ENCODE measurements around the gene FUT7.

Gene FUT7

DNA sequence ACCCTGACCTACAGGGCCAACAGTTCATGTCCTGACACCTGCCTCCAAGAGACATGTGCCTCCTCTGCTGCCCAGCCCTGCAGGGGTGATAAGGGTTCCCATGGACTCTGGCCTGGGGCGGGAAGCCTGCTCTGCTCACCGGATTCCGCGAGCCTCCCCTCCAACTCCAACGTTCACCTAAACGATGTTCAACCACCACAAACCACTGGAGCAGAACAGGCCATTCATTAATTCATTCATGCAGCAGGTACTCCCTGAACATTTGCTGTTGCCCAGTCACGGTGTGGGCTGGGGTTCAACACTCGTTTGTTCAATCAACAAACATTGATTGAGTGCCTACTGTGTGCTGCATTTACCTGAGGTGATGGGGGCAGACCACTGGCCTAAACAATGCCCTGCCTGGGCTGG is 42.1 kb upstream of the FUT7 start:
- H3K27ac ChIP-seq (ENCODE audit: low read depth, low read length): no peak overlapping the region
- H3K9me2 ChIP-seq (replicated peaks; ENCODE audit: insufficient read depth, low read length): no peaks in the 10 kb centered on the region
- no peaks in the 10 kb centered on the region for H4K20me1 ChIP-seq (ENCODE audit: low read depth, low read length)
- no peak overlapping the region for H3K9ac ChIP-seq (ENCODE audit: low read length)
- peaks cover 19% of the 10 kb centered on the region for H3K79me2 ChIP-seq (ENCODE audit: insufficient read depth, low read length)
- no peak overlapping the region for H3K4me2 ChIP-seq (ENCODE audit: low read depth, low read length, poor library complexity, severe bottlenecking)
- H3K4me3 ChIP-seq (ENCODE audit: insufficient read depth, low read length, poor library complexity, severe bottlenecking): no peak overlapping the region
- TF ChIP-seq, protein P1, sequence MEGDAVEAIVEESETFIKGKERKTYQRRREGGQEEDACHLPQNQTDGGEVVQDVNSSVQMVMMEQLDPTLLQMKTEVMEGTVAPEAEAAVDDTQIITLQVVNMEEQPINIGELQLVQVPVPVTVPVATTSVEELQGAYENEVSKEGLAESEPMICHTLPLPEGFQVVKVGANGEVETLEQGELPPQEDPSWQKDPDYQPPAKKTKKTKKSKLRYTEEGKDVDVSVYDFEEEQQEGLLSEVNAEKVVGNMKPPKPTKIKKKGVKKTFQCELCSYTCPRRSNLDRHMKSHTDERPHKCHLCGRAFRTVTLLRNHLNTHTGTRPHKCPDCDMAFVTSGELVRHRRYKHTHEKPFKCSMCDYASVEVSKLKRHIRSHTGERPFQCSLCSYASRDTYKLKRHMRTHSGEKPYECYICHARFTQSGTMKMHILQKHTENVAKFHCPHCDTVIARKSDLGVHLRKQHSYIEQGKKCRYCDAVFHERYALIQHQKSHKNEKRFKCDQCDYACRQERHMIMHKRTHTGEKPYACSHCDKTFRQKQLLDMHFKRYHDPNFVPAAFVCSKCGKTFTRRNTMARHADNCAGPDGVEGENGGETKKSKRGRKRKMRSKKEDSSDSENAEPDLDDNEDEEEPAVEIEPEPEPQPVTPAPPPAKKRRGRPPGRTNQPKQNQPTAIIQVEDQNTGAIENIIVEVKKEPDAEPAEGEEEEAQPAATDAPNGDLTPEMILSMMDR (IDR thresholded peaks at IDR 0.05; ENCODE audit: insufficient read depth, low read length, poor library complexity, severe bottlenecking): no peak
- TF ChIP-seq EZH2phosphoT487 (conservative IDR thresholded peaks at IDR 0.05; ENCODE audit: low read length): no peak
- H3F3A ChIP-seq (ENCODE audit: insufficient read depth): peaks cover 17% of the 10 kb centered on the region
- no peak overlapping the region for H2AFZ ChIP-seq (ENCODE audit: low read depth, low read length, severe bottlenecking)
- H3K27me3 ChIP-seq (ENCODE audit: low read length): no peaks in the 10 kb centered on the region
- H3K36me3 ChIP-seq (ENCODE audit: low read length): no peaks in the 10 kb centered on the region
- H3K9me3 ChIP-seq (ENCODE audit: insufficient read depth, low read length): no peaks in the 10 kb centered on the region

DNA sequence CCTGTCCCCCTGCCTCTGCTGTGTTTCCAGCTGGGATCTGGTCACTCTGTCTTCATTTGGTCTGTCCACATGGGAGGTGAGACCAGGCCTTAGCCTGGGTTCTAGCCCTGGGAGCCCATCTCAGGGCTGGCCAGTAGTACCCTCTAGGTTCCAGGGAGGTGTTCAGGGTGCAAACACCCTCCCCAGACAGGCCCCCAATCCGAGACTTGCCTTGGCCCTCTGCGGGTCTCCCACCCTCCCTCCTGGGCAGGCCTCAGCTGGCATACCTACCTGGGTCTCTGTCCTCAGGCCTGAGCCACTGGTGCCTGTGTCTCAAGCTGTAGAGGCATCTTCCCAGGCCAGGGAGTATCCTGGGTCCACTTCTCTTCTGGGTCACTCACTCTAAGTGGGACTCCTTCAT is 39.4 kb upstream of the FUT7 start:
- H3K4me2 ChIP-seq (ENCODE audit: low read depth, low read length, poor library complexity, severe bottlenecking): peak overlapping the region; percentile 79
- H3K79me2 ChIP-seq (ENCODE audit: insufficient read depth, low read length): peaks cover 12% of the 10 kb centered on the region
- no peaks in the 10 kb centered on the region for H3K36me3 ChIP-seq (ENCODE audit: low read length)
- no peaks in the 10 kb centered on the region for H4K20me1 ChIP-seq (ENCODE audit: low read depth, low read length)
- peak overlapping the region; percentile 83 for H3K4me3 ChIP-seq (ENCODE audit: insufficient read depth, low read length, poor library complexity, severe bottlenecking)
- TF ChIP-seq, protein P1 (IDR thresholded peaks at IDR 0.05; ENCODE audit: insufficient read depth, low read length, poor library complexity, severe bottlenecking): no peak
- no peak for TF ChIP-seq EZH2phosphoT487 (conservative IDR thresholded peaks at IDR 0.05; ENCODE audit: low read length)
- H3K9ac ChIP-seq (ENCODE audit: low read length): peak overlapping the region; percentile 80
- H3K27me3 ChIP-seq (ENCODE audit: low read length): no peaks in the 10 kb centered on the region
- H3F3A ChIP-seq (ENCODE audit: insufficient read depth): peaks cover 19% of the 10 kb centered on the region
- no peak overlapping the region for H3K27ac ChIP-seq (ENCODE audit: low read depth, low read length)
- no peaks in the 10 kb centered on the region for H3K9me2 ChIP-seq (replicated peaks; ENCODE audit: insufficient read depth, low read length)
- no peaks in the 10 kb centered on the region for H3K9me3 ChIP-seq (ENCODE audit: insufficient read depth, low read length)
- no peak overlapping the region for H2AFZ ChIP-seq (ENCODE audit: low read depth, low read length, severe bottlenecking)

DNA sequence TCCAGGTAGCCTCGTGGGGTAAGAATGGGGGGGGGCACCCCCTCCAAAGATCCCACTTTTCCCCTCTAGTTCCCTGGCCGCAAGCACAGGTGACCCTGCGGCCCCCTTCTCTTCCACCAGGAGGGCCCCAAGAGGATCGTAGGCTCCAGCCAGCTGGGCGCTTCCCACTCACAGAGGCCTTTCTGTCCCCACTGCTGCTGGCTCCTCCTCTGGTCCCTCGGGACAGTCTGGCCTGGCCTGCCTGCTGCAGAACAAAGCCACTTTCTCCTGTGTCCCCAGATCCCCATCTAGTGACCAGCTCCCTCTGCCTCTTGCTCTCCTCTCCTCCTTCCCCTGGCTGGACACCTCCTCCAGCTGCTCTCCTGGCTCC is 39.0 kb upstream of the FUT7 start:
- Histone ChIP-seq H3F3A (ENCODE audit: insufficient read depth) (peaks cover 18% of the 10 kb centered on the region), H3K4me3 (ENCODE audit: insufficient read depth, low read length, poor library complexity, severe bottlenecking) (peak overlapping the region; percentile 83), H3K27me3 (ENCODE audit: low read length) (no peaks in the 10 kb centered on the region), H3K9me2 (replicated peaks; ENCODE audit: insufficient read depth, low read length) (no peaks in the 10 kb centered on the region), H3K9me3 (ENCODE audit: insufficient read depth, low read length) (no peaks in the 10 kb centered on the region), H2AFZ (ENCODE audit: low read depth, low read length, severe bottlenecking) (peak overlapping the region; percentile 63), H3K27ac (ENCODE audit: low read depth, low read length) (peak overlapping the region; percentile 46), H3K9ac (ENCODE audit: low read length) (peak overlapping the region; percentile 80), H4K20me1 (ENCODE audit: low read depth, low read length) (no peaks in the 10 kb centered on the region), H3K4me2 (ENCODE audit: low read depth, low read length, poor library complexity, severe bottlenecking) (peak overlapping the region; percentile 79), H3K79me2 (ENCODE audit: insufficient read depth, low read length) (peaks cover 12% of the 10 kb centered on the region), H3K36me3 (ENCODE audit: low read length) (no peaks in the 10 kb centered on the region)
- TF ChIP-seq, protein P1 (IDR thresholded peaks at IDR 0.05; ENCODE audit: insufficient read depth, low read length, poor library complexity, severe bottlenecking): no peak
- TF ChIP-seq EZH2phosphoT487 (conservative IDR thresholded peaks at IDR 0.05; ENCODE audit: low read length): no peak

Measured in SU-DHL-6 (cell line).